Tibial nerve (tissue), 4 donors: ENCODE measurements around the gene ZCCHC18.

ENCODE experiments used
- EP300 ChIP-seq, 2 donors: sonication (generic); formaldehyde crosslinking; IDR thresholded peaks; one replicate each; pipeline ENCODE4 v1.6.1; 2017; ENCODE audit warnings: antibody characterized with exemption in 2 of 2, mild to moderate bottlenecking in 1 of 2
- POLR2A ChIP-seq, 2 donors: fragments of 450-650 bp; IDR thresholded peaks; one replicate each; pipeline ENCODE4 v1.6.1; 2017; ENCODE audit warnings: antibody characterized with exemption in 2 of 2, mild to moderate bottlenecking in 2 of 2, moderate library complexity in 2 of 2
- TF ChIP-seq, protein P1 (sequence below), 5 experiments: fragments of 200-600 bp in 3 of 5; fragments of 450-650 bp in 2 of 5; sonication (generic) in 3 of 5; IDR thresholded peaks; one replicate each; pipeline ENCODE4 v1.5.1; 2016 to 2019; ENCODE audit warnings: antibody characterized with exemption in 5 of 5, mild to moderate bottlenecking in 3 of 5, moderate library complexity in 2 of 5

DNA sequence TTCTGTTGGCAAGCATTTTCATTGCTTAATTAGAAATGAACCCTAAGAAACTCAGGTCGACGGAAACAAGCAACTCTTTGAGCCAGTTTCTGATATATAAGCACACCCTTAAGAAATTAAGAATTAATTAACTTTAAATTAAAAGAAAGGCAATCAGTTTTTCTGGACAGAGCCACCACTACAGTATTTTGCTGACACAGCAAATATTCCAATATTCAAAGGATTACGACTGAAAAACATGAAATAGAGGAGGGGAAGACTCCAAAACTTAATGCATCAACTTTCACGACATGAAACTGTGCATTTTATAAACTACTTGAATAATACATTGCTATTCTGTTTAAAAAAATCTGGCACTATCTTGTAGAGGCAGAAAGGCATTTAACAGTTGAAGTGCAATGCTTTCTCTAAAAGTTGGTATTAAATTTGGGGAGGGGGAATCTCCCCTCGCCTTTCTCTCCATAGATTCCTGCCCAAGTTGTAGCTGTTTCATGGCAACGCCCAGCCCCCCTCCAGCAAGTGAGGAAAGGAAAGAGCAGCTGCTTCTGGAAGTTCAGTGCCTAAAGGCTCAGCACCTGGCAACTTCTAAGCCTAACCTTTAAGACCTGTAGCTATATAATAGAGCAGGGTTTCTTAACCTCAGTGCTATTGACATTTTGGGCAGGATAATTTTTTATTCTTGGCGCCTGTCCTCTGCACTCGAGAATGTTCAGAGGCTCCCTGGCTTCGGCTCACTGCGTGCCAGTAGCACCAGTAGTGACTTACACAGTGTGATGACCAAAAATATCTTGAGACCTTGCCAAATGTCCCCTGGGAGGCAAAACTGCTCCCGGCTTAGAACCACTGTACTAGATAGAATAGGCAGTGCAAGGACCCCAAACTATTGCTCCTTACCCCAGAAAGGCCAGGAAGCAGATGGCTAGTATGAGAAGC is 6.7 kb upstream of the ZCCHC18 start:
- TF ChIP-seq, protein P1, sequence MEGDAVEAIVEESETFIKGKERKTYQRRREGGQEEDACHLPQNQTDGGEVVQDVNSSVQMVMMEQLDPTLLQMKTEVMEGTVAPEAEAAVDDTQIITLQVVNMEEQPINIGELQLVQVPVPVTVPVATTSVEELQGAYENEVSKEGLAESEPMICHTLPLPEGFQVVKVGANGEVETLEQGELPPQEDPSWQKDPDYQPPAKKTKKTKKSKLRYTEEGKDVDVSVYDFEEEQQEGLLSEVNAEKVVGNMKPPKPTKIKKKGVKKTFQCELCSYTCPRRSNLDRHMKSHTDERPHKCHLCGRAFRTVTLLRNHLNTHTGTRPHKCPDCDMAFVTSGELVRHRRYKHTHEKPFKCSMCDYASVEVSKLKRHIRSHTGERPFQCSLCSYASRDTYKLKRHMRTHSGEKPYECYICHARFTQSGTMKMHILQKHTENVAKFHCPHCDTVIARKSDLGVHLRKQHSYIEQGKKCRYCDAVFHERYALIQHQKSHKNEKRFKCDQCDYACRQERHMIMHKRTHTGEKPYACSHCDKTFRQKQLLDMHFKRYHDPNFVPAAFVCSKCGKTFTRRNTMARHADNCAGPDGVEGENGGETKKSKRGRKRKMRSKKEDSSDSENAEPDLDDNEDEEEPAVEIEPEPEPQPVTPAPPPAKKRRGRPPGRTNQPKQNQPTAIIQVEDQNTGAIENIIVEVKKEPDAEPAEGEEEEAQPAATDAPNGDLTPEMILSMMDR (IDR thresholded peaks at IDR 0.05): no peak
- TF ChIP-seq POLR2A (IDR thresholded peaks at IDR 0.05): no peak
- TF ChIP-seq EP300 (IDR thresholded peaks at IDR 0.05): no peak
